Right kidney (tissue), 1 donor: ENCODE data around the gene SEMA3D.
A peak's percentile ranks its signal among the peaks of the same experiment; 100 is the strongest.

Experiments used
- DNase-seq: peaks from one replicate; pipeline ENCODE4 v3.0.0-alpha.2; 2016

Gene SEMA3D

GRCh38 chr7:85125651-85126131 lies 61.2 kb downstream of the SEMA3D start:
- peak; percentile 28 for DNase-seq

GRCh38 chr7:85125176-85125575 lies 61.7 kb downstream of the SEMA3D start:
- peak; percentile 31 for DNase-seq

- DNase-seq, result no peak
These were observed 66.9 kb downstream of the SEMA3D start for GRCh38 chr7:85119934-85120333.

GRCh38 chr7:85115862-85116261 lies 71.0 kb downstream of the SEMA3D start:
- no peak for DNase-seq

GRCh38 chr7:85115006-85115405 lies 71.8 kb downstream of the SEMA3D start:
- no peak for DNase-seq

GRCh38 chr7:85114342-85114741 lies 72.5 kb downstream of the SEMA3D start:
- DNase-seq, result no peak

- DNase-seq, result no peak
These were observed 75.1 kb downstream of the SEMA3D start for GRCh38 chr7:85111761-85112160.

GRCh38 chr7:85106719-85107118 lies 80.1 kb downstream of the SEMA3D start:
- DNase-seq, result no peak

GRCh38 chr7:85104432-85105205 lies 82.2 kb downstream of the SEMA3D start:
- DNase-seq, result no peak

- DNase-seq, result no peak
These were observed 82.9 kb downstream of the SEMA3D start for GRCh38 chr7:85103962-85104361.

- no peak for DNase-seq
These were observed 83.5 kb downstream of the SEMA3D start for GRCh38 chr7:85103357-85103756.

- no peak for DNase-seq
These were observed 84.0 kb downstream of the SEMA3D start for GRCh38 chr7:85102813-85103350.

GRCh38 chr7:85101347-85101746 lies 85.5 kb downstream of the SEMA3D start:
- no peak for DNase-seq

GRCh38 chr7:85097844-85098243 lies 89.0 kb downstream of the SEMA3D start:
- DNase-seq, result no peak

GRCh38 chr7:85095806-85096205 lies 91.0 kb downstream of the SEMA3D start:
- no peak for DNase-seq

GRCh38 chr7:85095366-85095765 lies 91.5 kb downstream of the SEMA3D start:
- DNase-seq, result no peak

- no peak for DNase-seq
These were observed 92.7 kb downstream of the SEMA3D start for GRCh38 chr7:85094046-85094725.

GRCh38 chr7:85091565-85091928 lies 95.3 kb downstream of the SEMA3D start:
- no peak for DNase-seq

GRCh38 chr7:85090919-85091564 lies 95.8 kb downstream of the SEMA3D start:
- no peak for DNase-seq

- no peak for DNase-seq
These were observed 96.7 kb downstream of the SEMA3D start for GRCh38 chr7:85090143-85090542.

- DNase-seq, result no peak
These were observed 105.0 kb downstream of the SEMA3D start for GRCh38 chr7:85081846-85082245.

GRCh38 chr7:85081392-85081791 lies 105.5 kb downstream of the SEMA3D start:
- no peak for DNase-seq

GRCh38 chr7:85079434-85079833 lies 107.4 kb downstream of the SEMA3D start:
- DNase-seq, result no peak
